ENCODE results near the gene SMARCD1. TPM values are rescaled to one million over a fixed set of nuclear protein-coding genes. Genes with fewer than 3 reads are reported as not detected.

The SMARCD1 gene
- total RNA-seq, 4 donors from 2014 or later = 4.1 to 54.6 (median 39.6) TPM

GRCh38 chr12:50065726-50066310 is 19.3 kb upstream of the SMARCD1 start:
- Histone ChIP-seq H3K27me3 (no peaks in the 10 kb centered on the region), H3K36me3 (no peaks in the 10 kb centered on the region), H3K4me3 (no peak overlapping the region), H3K9me3 (no peaks in the 10 kb centered on the region), H3K4me1 (no peaks in the 10 kb centered on the region), H3K27ac (peak overlapping the region in 1 of 2 donors; percentile 28)
- no peak for DNase-seq
- TF ChIP-seq CTCF (IDR thresholded peaks at IDR 0.05) (no peak), POLR2A (IDR thresholded peaks at IDR 0.05) (no peak)
- intact Hi-C loops (cut with DNase I; ENCODE audit: low total_unique reads) = no loop called here

- Histone ChIP-seq H3K9me3 (no peaks in the 10 kb centered on the region), H3K27ac (peak overlapping the region in 1 of 2 donors; percentile 28), H3K4me1 (no peaks in the 10 kb centered on the region), H3K4me3 (no peak overlapping the region), H3K27me3 (no peaks in the 10 kb centered on the region), H3K36me3 (no peaks in the 10 kb centered on the region)
- TF ChIP-seq POLR2A (IDR thresholded peaks at IDR 0.05) = no peak
- no peak for TF ChIP-seq CTCF (IDR thresholded peaks at IDR 0.05)
- intact Hi-C loops (cut with DNase I; ENCODE audit: low total_unique reads) = no loop called here
- DNase-seq = no peak
Measured at GRCh38 chr12:50066402-50066801, 18.7 kb upstream of the SMARCD1 start.

GRCh38 chr12:50069069-50069468 is 16.1 kb upstream of the SMARCD1 start:
- Histone ChIP-seq H3K9me3 (no peaks in the 10 kb centered on the region), H3K27ac (no peak overlapping the region), H3K36me3 (no peaks in the 10 kb centered on the region), H3K4me3 (no peak overlapping the region), H3K4me1 (no peaks in the 10 kb centered on the region), H3K27me3 (no peaks in the 10 kb centered on the region)
- no peak for DNase-seq
- intact Hi-C loops (cut with DNase I; ENCODE audit: low total_unique reads) = no loop called here
- TF ChIP-seq POLR2A (IDR thresholded peaks at IDR 0.05) (no peak), CTCF (IDR thresholded peaks at IDR 0.05) (no peak)

GRCh38 chr12:50069539-50069938 is 15.6 kb upstream of the SMARCD1 start:
- no peak overlapping the region for H3K27ac ChIP-seq
- intact Hi-C loops (cut with DNase I; ENCODE audit: low total_unique reads) = no loop called here
- no peak for DNase-seq
- no peak overlapping the region for H3K4me3 ChIP-seq
- H3K9me3 ChIP-seq = no peaks in the 10 kb centered on the region
- TF ChIP-seq POLR2A (IDR thresholded peaks at IDR 0.05) = no peak
- no peak for TF ChIP-seq CTCF (IDR thresholded peaks at IDR 0.05)
- H3K36me3 ChIP-seq = no peaks in the 10 kb centered on the region
- no peaks in the 10 kb centered on the region for H3K27me3 ChIP-seq
- no peaks in the 10 kb centered on the region for H3K4me1 ChIP-seq

GRCh38 chr12:50070314-50071060 is 14.7 kb upstream of the SMARCD1 start:
- Histone ChIP-seq H3K9me3 (no peaks in the 10 kb centered on the region), H3K27ac (no peak overlapping the region), H3K4me3 (no peak overlapping the region), H3K27me3 (no peaks in the 10 kb centered on the region), H3K36me3 (no peaks in the 10 kb centered on the region), H3K4me1 (no peaks in the 10 kb centered on the region)
- intact Hi-C loops (cut with DNase I; ENCODE audit: low total_unique reads) = loop anchor here (2.0 to 10.0 kb wide), 2 partner anchors 102 to 104 kb away; no protein-coding TSS in a partner anchor
- peak; percentile 83 to 86 for DNase-seq
- peak; percentile 92 to 93 (median 93) for TF ChIP-seq CTCF (IDR thresholded peaks at IDR 0.05)
- no peak for TF ChIP-seq POLR2A (IDR thresholded peaks at IDR 0.05)
